ENCODE data around the gene PPP1R13B.

PPP1R13B gene

GRCh38 chr14:103727313-103727980, 119.9 kb downstream of the PPP1R13B start:
- DNase-seq: no peak

GRCh38 chr14:103726474-103726873, 120.9 kb downstream of the PPP1R13B start:
- no peak for DNase-seq

GRCh38 chr14:103725739-103726395, 121.5 kb downstream of the PPP1R13B start:
- no peak for DNase-seq

DNA sequence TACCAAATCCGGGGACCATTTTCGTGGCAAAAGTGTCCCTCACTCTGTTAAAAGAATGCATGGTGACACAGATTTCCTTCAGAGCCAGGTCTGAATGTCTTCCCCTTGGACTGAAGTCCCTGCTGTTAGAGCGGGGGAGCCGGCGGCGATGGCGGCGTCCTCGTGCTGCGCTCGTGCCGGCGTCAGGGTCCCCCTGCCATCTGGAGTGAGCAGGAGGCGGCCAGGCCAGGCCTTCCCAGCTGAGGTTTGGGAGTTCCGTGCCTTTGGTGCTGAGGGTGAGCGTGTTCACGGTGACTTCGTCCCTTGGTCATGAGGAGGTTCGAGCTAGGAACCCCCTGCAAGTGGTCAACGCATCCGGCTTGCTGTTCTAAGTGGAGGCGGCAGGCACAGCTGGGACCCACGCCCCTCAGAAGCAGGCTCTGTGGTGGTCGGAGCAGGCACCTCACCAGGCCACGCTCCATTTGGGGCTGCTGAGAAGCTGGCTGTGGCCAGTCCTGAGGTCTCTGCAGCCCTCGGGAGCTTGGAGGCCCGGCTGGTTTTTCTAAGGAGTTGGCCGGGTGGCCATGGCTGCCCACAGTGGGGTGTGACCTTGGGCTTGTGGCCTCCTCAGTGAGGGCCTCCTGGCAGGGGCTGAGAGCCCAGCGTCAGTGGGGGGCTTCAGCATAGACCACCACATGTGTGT, 122.2 kb downstream of the PPP1R13B start:
- no peak for DNase-seq

DNA sequence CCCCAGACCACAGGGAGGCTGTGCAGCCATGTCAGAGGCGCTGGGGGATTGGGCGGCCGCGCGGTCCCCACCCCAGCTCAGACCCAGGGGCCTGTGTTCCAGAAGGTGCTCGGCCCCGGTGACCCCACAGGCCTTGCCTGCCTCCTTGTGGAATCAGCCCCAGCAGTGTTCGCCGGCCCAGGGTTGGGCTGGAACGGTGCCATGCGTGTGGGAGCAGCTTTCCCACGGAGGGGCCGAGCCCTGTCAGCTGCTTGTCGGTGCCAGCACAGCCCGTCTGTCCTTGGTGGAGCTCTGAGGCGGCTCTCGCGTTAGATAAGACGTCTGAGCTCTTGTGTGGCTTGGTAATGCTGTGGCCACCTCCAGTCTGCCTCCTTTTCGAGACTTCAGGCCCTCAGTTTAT, 123.3 kb downstream of the PPP1R13B start:
- DNase-seq: no peak

GRCh38 chr14:103723748-103724081, 123.7 kb downstream of the PPP1R13B start:
- no peak for DNase-seq

DNA sequence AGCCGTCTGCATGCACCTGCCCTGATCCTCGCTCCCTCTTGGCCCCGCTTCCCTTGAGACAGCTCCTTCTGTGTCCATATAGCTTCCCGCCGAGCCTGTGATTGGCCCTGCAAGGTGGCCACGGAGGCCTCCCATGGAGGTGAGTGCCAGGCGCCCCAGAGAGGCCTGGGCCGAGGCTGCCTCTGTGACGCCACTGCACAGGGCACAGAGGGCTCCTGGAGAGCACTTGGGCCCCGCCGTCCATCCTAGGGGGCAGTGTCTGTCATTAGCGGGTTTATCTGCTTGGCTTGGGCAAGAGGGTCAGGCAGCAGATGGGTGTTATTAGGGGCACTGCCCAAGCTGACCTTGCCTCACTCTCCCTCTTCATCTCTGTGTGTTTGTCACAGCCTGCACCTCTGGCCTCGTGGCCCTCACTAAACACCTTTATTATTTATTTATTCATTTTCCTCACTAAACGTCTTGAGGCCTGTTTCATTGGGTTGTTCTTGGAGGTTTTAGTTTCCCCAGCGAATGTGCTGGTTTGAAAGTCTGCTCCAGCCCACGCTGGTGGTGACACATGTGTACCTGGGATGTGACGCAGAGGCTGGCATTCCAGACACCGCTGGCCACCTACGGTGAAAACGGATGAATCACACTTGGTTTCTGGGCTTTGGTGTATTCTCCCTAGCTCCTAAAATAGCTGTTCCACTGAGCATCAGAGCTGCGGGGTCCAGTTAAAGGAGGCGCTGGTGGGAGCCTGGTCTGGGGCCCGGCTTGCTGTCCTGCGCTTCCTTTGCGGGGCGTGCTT, 125.8 kb downstream of the PPP1R13B start:
- no peak for DNase-seq

DNA sequence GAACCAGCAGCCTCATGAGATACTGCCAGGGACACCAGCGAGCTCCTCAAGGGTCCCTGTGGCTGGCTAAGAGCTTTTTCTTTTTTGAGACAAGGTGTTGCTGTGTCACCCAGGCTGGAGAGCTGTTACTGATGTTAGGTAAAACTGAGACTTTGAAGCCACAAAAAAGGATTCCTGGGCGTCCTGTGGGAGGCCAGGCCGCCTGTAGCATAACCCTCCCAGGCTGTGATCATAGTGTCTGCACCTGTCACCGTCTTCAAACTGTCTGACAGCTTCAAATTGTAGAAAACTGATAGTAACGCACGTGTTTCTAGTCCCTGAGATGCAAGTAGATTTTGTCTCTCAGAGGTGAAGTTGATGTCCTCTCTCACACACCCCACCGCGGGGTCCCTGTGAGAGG, 127.6 kb downstream of the PPP1R13B start:
- no peak for DNase-seq

- DNase-seq: peak; percentile 87
These were observed 128.8 kb downstream of the PPP1R13B start for GRCh38 chr14:103718572-103718971.

GRCh38 chr14:103716899-103717411, 130.4 kb downstream of the PPP1R13B start:
- DNase-seq: no peak

DNA sequence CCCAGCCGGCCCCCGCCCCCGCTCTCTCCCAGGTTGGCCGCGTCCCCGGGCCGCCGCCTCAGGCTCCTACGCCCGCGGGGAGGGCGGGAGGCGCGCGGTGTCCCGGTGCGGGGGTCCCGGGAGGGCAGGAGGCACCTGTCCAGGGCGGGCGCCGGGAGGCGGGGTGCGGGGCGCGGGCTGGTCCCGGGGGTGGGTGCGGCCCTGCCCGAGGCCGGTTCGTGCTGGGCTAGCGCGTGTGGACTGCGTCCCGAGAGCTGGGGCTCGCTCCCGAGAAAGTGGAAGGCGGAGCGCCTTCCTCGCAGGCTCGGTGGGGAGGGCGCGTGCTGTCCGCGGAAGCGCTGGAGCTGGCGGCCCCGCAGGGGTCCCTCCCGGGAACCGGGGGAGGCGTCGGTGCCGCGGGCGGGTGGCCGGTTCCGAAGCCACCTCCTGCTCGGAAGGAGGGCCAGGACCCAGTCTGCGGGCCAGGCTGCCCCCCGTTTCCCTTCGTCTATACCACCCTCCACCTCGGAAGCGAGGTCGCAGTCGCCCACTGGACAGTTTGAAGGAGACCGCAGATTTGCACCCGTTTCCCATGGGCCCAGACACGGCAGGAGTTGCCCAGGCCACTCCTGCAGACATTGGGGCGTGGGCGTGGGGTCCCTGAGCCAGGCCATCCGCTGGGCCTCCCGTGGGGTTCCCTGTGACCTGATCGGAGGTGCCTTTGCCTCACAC, 131.1 kb downstream of the PPP1R13B start:
- no peak for DNase-seq

GRCh38 chr14:103715052-103716000, 132.0 kb downstream of the PPP1R13B start, which contains the start of the genes XRCC3 and ZFYVE21:
TSS of gene XRCC3 (minus strand) at chr14:103715451. CDS start at chr14:103711087, 4,364 bp downstream.
TSS of gene ZFYVE21 (plus strand) at chr14:103715810. CDS start at chr14:103715842, 32 bp downstream.
- DNase-seq: peak; percentile 99

DNA sequence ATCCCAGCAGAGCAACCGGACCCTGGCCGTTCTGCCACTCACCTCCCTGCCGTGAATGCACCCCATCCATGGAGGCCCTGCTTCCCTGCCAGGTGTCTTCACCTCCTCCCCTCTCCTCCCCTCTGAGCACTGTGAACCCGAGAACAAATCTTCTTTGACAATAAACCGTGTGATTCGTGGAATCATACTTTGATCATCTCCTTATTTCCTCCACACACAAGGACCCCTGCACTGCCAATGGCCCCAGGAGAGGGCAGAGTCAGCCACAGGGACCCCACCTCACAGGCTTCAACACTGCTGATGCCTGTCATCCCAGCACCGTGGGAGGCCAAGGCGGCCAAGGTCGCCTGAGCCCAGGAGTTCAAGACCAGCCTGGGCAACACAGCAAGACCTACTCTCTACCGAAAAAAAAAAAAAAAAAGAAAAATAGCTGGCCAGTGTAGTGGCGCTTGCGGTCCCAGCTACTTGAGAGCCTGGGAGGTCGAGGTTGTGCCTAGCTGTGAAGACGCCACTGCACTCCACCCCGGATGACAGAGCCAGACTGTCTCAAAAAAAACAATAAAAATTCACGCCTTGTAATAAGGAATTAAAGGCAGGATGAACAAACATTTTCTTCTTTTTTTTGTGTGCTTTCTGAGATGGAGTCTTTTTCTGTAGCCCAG, 133.2 kb downstream of the PPP1R13B start:
- no peak for DNase-seq

GRCh38 chr14:103713304-103714062, 133.9 kb downstream of the PPP1R13B start:
- no peak for DNase-seq

DNA sequence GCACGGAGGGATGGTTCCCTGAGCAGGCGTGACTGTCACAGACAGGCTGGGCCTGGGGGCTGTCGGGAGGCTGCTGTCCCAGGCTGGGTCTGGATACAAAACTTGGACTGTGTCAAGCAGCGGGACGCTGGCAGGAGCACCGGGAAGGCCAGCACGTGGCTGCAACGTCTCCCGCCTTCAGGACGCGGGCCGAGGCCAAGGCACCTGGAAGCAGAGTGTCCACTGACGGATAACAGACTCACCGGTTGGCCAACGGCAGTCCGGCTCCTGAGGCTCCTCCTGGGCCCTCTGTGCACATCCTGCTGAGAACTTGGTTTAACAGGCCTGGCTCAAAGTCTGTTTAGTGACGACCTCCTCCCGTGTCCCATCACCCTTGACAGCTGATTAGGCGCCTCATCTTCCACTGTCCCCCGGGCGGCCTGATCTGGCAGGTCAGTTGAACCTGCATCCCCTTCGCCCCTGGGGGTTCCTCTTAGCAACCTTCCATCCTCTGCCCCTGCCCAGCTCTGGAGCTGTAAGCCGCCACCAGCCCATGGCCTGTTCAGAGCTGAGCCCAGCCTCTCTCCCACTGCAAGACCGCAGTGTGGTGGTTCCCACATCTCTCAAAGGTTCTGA, 134.6 kb downstream of the PPP1R13B start:
- DNase-seq: no peak

DNA sequence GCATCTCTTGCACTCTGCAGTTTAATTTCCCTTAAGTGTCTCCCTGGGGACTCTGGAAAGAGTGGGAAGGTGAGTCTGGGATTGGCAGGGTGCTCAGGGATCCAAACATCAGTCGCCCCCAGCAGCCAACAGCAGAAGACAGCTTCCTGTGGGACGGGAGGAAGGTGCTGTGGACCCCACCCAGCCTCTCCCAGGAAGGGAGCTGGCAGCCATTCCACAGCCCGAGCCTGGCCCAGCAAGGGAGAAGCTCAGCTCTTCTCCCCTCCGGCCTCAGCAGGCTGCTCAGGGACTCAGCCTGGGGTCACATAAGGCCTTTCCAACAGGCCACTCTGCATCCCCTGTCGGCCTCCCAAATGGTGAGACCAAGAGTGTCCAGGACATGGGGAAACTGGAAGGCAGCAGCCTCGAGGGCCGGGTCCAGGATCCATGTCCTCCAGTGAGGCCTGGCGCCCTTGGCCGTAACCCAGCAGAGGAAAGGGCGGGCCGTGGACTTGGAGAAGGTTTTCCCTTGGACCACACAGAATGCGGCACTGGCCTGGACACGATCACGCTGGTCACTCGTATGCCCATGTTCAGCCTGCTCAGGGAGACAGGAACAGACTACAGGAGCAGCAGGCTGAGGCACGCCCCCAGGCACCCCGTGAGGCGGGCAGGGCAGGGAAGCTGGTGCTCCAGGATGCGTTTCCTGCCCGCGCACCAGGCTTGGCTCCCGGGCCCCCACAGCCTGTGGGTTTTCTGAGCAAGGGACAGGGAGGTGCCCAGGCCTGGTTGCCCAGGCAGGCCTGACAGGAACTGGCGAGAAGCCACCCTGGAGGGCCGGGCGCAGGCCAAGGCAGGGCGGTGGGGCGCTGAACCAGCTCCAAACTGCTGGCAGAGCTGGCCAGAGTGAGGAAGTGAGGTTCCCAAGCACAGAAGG, 135.6 kb downstream of the PPP1R13B start:
- no peak for DNase-seq

DNA sequence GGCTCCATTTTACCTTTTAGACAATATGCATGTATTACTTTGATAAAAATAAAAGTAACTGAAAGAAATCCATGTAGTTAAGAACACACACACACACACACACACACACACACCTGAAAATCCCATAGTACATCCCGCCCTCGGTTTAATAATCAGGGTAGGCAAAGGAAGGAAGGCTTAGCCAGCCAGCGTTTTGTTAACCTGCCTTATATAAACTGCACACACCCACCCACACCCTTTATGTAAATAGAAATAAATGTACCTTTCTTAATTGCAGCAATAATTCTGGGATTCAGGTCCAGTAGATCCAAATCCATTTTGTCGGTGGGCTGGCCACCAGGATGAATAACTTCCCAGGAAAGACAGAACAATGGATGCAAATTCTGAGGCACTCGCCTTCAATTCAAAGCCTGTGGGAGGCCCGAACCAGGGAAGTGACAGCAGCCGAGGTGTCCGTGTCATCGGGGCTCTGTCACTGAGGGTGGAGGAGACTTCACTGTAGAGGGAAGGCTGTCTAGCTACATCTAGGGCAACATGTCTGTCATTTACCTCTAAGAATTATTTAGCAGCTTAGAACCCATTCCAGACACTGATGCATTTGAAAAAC, 136.5 kb downstream of the PPP1R13B start:
- DNase-seq: no peak

- no peak for DNase-seq
These were observed 137.6 kb downstream of the PPP1R13B start for GRCh38 chr14:103709814-103710213.

Measured in fibroblast of upper back skin (primary cell).